Body of pancreas (tissue), 4 donors: ENCODE measurements around the gene CDC27.

Source experiments
- CTCF ChIP-seq, 7 experiments: fragments of 450-650 bp in 4 of 7; fragments of 200-600 bp in 3 of 7; sonication (generic) in 3 of 7; IDR thresholded peaks; one replicate each; pipeline ENCODE4 v1.5.1; 2016 to 2019; ENCODE audit warnings: antibody characterized with exemption in 7 of 7
- POLR2A ChIP-seq, 3 donors: fragments of 450-650 bp; IDR thresholded peaks; one replicate each; pipeline ENCODE4 v1.6.1; 2016; ENCODE audit warnings: antibody characterized with exemption in 3 of 3, mild to moderate bottlenecking in 2 of 3

- TF ChIP-seq CTCF (IDR thresholded peaks at IDR 0.05): peak; percentile 92 to 98 (median 96)
- TF ChIP-seq POLR2A (IDR thresholded peaks at IDR 0.05): no peak
These were observed 40.7 kb upstream of the CDC27 start for GRCh38 chr17:47229535-47230443.
